Measurements from ENCODE around the gene TGFA. TPM values are rescaled to one million over a fixed set of nuclear protein-coding genes. Genes with fewer than 3 reads are reported as not detected.

TGFA gene
- total and polyA plus RNA-seq, 2 donors from 2014 or later = 8.3 to 30.8 TPM

- peaks cover 0 to 4% (median 0%) of the 10 kb centered on the region in 3 donors for H3K9me3 ChIP-seq (ENCODE audit: control insufficient read depth in 2 of 3, insufficient read depth in 1 of 3, low read length in 3 of 3)
- intact Hi-C loops (cut with DNase I) = no loop called here
- FAIRE-seq = no peak
- H3K27me3 ChIP-seq (ENCODE audit: control insufficient read depth, insufficient read depth, low read length) = no peaks in the 10 kb centered on the region
- DNase-seq = peak in 1 of 5 donors; percentile 36
- no peaks in the 10 kb centered on the region for H3K36me3 ChIP-seq (ENCODE audit: control insufficient read depth in 2 of 3, insufficient read depth in 3 of 3, low read length in 3 of 3)
- no peak overlapping the region for H3K9ac ChIP-seq (ENCODE audit: low read length in 3 of 3)
- no peak overlapping the region for H3K27ac ChIP-seq (ENCODE audit: low read depth in 2 of 2, low read length in 2 of 2)
- H3K4me3 ChIP-seq (ENCODE audit: low read length in 3 of 3) = no peak overlapping the region
- TF ChIP-seq, protein P1, sequence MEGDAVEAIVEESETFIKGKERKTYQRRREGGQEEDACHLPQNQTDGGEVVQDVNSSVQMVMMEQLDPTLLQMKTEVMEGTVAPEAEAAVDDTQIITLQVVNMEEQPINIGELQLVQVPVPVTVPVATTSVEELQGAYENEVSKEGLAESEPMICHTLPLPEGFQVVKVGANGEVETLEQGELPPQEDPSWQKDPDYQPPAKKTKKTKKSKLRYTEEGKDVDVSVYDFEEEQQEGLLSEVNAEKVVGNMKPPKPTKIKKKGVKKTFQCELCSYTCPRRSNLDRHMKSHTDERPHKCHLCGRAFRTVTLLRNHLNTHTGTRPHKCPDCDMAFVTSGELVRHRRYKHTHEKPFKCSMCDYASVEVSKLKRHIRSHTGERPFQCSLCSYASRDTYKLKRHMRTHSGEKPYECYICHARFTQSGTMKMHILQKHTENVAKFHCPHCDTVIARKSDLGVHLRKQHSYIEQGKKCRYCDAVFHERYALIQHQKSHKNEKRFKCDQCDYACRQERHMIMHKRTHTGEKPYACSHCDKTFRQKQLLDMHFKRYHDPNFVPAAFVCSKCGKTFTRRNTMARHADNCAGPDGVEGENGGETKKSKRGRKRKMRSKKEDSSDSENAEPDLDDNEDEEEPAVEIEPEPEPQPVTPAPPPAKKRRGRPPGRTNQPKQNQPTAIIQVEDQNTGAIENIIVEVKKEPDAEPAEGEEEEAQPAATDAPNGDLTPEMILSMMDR (IDR thresholded peaks at IDR 0.05; ENCODE audit: borderline replicate concordance, extremely low read depth, insufficient read depth) = no peak
- H3K4me1 ChIP-seq (ENCODE audit: control insufficient read depth in 2 of 3, insufficient read depth in 2 of 3, low read depth in 1 of 3, low read length in 3 of 3) = peaks cover 0 to 5% (median 2%) of the 10 kb centered on the region in 3 donors
These were observed 19.3 kb downstream of the TGFA start for GRCh38 chr2:70534183-70534836.

- Histone ChIP-seq H3K4me1 (ENCODE audit: control insufficient read depth in 2 of 3, insufficient read depth in 2 of 3, low read depth in 1 of 3, low read length in 3 of 3) (peaks cover 2 to 9% (median 3%) of the 10 kb centered on the region in 3 donors), H3K9me3 (ENCODE audit: control insufficient read depth in 2 of 3, insufficient read depth in 1 of 3, low read length in 3 of 3) (peaks cover 0 to 4% (median 0%) of the 10 kb centered on the region in 3 donors), H3K9ac (ENCODE audit: low read length in 3 of 3) (no peak overlapping the region), H3K4me3 (ENCODE audit: low read length in 3 of 3) (no peak overlapping the region), H3K27me3 (ENCODE audit: control insufficient read depth, insufficient read depth, low read length) (no peaks in the 10 kb centered on the region), H3K36me3 (ENCODE audit: control insufficient read depth in 2 of 3, insufficient read depth in 3 of 3, low read length in 3 of 3) (no peaks in the 10 kb centered on the region), H3K27ac (ENCODE audit: low read depth in 2 of 2, low read length in 2 of 2) (no peak overlapping the region)
- intact Hi-C loops (cut with DNase I) = no loop called here
- FAIRE-seq (no peak), DNase-seq (peak in 2 of 5 donors; percentile 66 to 68)
- TF ChIP-seq, protein P1 (IDR thresholded peaks at IDR 0.05; ENCODE audit: borderline replicate concordance, extremely low read depth, insufficient read depth) = no peak
These were observed 21.2 kb downstream of the TGFA start for GRCh38 chr2:70532244-70532935.

DNA sequence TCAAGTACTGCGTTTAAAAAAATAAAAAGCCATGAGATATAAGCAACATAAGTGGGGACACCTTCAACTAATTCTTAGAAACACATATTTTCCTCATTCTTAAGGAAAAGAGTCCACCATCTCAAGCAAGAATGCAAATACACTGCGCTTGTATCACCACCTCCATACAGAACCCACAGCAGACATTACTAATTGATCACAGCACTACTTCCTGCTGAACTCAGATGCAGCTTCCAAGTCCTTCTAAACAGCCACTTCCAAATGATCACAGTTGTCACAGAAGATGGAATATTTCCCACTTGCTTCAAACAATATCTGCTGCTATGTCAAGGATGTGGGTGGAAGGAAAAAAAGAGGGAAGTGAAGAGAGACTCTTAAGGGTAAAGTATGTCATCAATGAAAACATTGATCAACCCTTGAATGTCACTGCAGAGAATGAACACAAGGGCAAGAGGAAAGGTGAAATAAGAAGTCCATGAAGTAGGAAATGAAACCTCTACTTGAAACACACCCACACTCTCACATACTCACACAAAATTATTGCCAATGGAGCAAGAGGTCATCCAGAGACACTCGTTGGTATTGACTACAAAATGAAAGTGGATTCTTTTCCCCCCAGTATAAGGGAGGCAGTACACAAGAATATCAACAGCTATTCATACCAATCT is 22.1 kb downstream of the TGFA start:
- no peak for FAIRE-seq
- no peak overlapping the region for H3K27ac ChIP-seq (ENCODE audit: low read depth in 2 of 2, low read length in 2 of 2)
- no peak overlapping the region for H3K9ac ChIP-seq (ENCODE audit: low read length in 3 of 3)

More for the DNA sequence above, 22.1 kb downstream of the TGFA start:
- peaks cover 2 to 14% (median 3%) of the 10 kb centered on the region in 3 donors for H3K4me1 ChIP-seq (ENCODE audit: control insufficient read depth in 2 of 3, insufficient read depth in 2 of 3, low read depth in 1 of 3, low read length in 3 of 3)
- TF ChIP-seq, protein P1 (IDR thresholded peaks at IDR 0.05; ENCODE audit: borderline replicate concordance, extremely low read depth, insufficient read depth) = no peak
- no peak for DNase-seq
- H3K36me3 ChIP-seq (ENCODE audit: control insufficient read depth in 2 of 3, insufficient read depth in 3 of 3, low read length in 3 of 3) = no peaks in the 10 kb centered on the region
- no peaks in the 10 kb centered on the region for H3K27me3 ChIP-seq (ENCODE audit: control insufficient read depth, insufficient read depth, low read length)
- H3K4me3 ChIP-seq (ENCODE audit: low read length in 3 of 3) = no peak overlapping the region
- peaks cover 0 to 4% (median 0%) of the 10 kb centered on the region in 3 donors for H3K9me3 ChIP-seq (ENCODE audit: control insufficient read depth in 2 of 3, insufficient read depth in 1 of 3, low read length in 3 of 3)
- intact Hi-C loops (cut with DNase I) = no loop called here

Data from kidney (tissue), 14 donors.